Umbilical cord (tissue), 2 donors: ENCODE measurements around the gene TRAF3. TPM values are rescaled to one million over a fixed set of nuclear protein-coding genes. Genes with fewer than 3 reads are reported as not detected.
"Not testable (repeated sequence)": the region's sequence is repeated elsewhere in the genome, so short reads cannot be mapped to it uniquely, and the experiment has no call there.

Source experiments
- DNase-seq: peaks from one replicate; pipeline ENCODE4 v3.0.0-alpha.2; 2015; ENCODE audit warnings: low spot score
- total RNA-seq: library from RNA; depleted of rRNA; stranded (reverse); fragments of >200 nt; gene quantifications from one replicate; pipeline ENCODE4 v1.2.3, GENCODE V29; 2014; ENCODE audit warnings: low replicate concordance; ENCODE audit not compliant: insufficient read depth

The TRAF3 gene
- total RNA-seq, 1 donor from 2014 or later: 15.6 TPM

- no peak for DNase-seq
Observed at GRCh38 chr14:102827716-102828115, 50.5 kb downstream of the TRAF3 start.

- no peak for DNase-seq
Observed at GRCh38 chr14:102828151-102828550, 50.9 kb downstream of the TRAF3 start.

DNA sequence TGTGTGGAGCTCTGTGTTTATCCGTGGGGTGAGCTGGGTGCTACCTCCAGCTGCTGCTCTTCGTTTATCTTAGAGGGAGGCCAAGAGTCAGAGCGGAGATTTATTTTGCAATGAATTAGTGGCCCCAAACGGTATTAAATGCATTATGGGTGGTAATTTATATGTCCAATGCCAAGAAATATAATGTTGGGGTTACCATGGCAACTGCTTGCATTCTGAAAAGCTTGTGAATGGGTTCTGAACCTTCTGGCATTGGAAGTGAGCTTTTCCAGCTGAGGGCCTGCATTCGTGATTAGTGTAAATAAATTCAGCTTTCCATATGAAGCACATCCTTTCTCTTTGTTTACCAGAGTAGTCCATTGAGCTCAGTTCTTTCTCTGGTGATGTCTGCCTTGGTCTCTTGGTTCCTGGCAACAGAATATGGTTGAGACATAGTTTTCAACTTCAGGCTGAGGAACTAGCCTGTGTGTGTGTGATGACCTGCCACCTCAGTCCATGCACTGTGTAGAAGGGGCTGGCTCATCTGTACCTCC is 51.8 kb downstream of the TRAF3 start:
- peak; percentile 26 for DNase-seq

- DNase-seq: no peak
Observed at GRCh38 chr14:102830474-102831045, 53.3 kb downstream of the TRAF3 start.

GRCh38 chr14:102831163-102831804 is 54.0 kb downstream of the TRAF3 start:
- no peak for DNase-seq

DNA sequence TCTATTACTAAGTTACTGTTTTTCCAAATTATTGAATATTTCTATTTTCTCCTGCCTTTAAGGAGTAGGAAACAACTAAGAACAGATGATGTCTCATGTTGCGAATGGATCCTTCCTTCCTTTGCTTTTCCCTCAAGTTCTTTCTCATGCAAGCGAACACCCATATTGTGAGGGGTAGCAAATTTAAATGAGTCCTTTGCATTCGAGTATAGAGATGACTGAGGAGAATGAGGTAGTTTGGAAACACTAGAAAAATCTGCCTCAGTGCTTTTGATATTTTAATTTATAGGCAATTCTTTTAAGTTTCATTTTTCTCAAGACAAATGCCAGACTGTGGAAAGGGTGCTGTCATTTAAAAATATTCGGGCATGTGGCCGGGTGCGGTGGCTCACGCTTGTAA is 56.1 kb downstream of the TRAF3 start:
- DNase-seq: no peak

GRCh38 chr14:102833991-102834390 is 56.7 kb downstream of the TRAF3 start:
- DNase-seq: no peak

DNA sequence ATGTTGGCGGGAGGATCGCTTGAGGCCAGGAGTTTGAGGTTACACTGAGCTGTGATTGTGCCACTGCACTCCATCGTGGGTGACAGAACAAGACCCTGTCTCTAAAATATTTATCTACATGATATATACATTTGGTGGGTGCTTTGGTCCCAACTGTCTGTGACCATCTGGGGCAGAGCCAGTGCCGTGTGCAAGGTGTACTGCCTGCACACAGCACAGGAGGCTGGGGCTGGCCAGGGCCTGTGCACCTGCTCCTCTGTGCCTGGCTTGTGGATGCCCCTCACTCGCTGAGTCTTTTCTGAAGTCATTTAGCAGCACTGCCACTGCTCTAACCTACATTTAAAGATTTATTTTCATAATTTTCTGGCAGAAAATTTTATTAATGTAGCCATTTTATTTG is 58.7 kb downstream of the TRAF3 start:
- no peak for DNase-seq

DNA sequence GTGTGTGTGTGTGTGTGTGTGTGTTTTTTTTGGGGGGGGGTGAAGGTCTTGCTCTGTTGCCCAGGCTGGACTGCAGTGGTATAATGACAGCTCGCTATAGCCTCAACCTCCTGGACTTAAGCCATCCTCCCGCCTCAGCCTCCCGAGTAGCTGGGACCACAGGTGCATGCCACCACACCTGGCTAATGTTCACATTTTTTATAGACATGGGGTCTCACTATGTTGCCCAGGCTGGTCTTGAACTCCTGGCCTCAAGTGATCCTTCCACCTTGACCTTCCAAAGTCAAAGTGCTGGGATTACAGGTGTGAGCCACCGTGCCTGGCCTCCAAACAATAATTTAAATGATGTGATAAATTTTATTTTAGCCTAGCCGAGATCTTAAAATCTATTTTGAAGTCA is 59.9 kb downstream of the TRAF3 start:
- not testable (repeated sequence) for DNase-seq

DNA sequence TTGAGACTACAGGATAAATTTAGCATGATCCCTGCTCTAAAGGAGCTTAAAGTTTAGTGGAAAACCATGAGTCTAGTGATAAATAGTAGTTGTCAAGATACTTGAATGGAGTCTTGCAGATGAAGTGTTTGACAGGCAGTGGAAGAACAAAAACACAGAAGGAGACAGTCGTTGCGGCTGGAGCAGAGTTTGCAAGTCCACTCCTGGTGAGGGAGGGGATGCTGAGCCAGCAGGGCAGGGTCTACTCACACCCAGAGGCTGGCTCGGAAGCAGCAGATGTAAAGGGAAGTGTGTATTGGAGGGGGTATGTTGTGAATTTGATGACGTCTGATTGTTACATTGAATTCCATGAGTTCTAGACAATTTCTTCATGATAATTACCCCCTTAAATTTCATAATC is 61.3 kb downstream of the TRAF3 start:
- no peak for DNase-seq

DNA sequence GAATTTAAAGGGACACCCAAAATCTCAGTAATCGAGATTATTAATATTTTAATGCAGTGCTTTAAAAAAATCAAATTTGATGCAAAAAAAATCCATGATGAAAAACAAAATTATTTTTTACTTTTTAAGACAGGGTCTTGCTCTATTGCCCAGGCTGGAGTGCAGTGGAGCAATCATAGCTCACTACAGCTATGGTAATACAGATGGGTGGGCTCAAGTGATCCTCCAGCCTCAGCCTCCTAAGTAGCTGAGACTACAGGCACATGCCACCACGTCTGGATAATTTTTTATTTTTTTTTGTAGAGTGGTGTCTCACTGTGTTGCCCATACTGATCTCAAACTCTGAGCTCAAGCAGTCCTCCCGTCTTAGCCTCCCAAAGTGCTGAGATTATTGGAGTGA is 62.9 kb downstream of the TRAF3 start:
- DNase-seq: no peak

DNA sequence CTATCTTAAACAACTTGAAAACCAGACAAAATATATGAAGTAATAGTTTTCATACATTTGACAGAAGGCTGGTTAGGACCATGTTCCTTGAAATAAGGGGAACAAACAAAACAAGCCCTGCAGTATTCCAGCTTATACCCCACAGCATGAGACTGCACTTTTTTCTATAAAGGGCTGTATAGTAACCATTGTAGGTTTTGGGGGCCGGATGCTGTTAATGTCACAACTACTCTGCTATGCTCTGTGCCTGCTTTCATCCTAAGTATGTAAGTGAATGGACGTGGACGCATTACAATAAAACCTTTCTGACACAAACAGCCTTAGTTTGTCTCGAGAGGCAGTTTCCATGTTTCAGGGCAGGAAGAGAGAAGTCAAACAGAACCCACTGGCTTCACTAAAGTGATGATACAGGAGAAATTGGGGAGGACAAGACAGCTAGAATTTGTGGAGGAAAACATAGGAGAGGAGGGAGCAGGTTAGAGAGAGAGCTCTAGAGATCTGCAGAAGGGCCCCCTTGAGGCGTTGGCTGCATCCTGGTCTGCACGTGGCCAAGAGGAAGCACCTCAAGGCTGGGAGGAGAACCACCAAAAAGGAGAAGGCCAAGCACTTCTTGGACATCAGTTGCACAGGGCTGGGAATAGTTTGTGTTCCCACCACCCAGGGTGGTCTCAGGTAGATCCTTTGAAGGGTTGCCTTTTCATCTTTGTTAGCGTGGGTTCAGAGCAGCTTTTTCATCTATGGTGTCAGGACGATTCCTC is 63.7 kb downstream of the TRAF3 start:
- no peak for DNase-seq

DNA sequence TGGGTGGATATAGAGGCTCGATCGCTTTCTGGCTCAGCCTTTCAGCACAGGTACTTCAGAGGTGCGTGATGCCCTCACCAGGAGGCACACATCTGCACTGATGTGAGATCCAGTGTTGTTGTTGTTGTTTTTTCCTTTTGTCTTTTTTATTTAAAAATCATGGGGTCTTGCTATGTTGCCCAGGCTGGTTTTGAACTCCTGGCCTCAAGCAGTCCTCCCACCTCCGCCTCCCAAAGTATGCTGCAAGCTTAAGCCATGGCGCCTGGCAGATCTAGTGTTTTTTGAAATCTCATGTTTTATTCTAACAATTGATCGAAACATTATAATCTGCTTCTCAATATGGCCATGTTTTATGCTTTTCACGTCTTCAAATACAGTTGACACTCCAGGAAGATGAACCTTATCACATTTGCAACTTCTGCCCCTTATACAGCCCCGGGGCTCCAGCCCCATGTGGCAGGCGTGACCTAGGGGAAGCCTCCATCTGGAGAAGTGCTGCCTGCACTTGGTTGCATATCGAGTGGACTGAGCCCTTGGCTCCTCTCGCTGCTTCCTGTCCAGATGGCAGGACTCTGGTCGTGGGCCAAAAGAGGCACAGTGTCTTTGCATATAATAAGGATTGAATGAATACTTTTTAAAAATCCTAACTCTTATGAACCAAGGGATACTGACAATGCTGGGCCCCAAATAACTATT is 71.7 kb downstream of the TRAF3 start:
- peak; percentile 63 for DNase-seq

DNA sequence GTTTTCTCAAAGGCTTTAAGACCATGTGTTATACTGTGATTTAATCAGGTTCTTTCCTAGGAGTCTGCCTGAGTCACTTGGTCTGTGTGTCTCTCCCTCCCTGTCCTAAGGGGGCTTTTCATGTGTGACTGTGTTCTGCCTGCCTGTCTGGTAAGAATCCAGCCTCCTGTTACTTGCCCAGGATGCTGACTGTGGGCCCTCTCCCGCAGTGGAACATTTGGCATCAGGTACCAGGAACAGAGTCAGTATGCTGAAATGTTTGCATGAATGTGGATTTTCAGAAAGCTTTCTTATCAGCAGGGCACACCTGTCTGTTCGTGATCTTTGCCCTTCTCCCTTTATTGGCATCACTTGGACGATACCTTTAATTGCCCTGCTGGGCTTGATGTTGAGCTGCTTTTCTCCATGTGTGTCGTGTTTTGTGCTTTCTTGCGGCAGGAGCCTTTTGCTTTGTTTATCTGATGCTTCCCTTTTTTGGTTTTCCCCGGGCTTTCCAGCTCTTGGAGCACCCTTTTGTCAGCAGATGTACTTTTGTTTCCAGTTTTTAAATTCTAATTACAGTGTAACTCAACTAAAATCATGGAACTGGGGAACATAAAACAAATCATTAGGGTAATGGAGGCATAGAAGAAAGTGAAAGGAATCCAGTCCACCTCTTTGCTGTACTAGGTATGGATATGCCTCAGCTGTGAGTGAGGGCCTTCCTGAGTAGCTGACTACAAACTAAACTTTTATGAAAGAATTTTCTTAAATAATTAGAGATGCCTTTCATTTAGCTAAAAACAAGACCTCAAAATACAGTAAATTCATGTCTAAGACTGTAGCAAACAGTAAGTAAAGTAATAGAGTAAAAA is 72.5 kb downstream of the TRAF3 start:
- DNase-seq: peak; percentile 5

DNA sequence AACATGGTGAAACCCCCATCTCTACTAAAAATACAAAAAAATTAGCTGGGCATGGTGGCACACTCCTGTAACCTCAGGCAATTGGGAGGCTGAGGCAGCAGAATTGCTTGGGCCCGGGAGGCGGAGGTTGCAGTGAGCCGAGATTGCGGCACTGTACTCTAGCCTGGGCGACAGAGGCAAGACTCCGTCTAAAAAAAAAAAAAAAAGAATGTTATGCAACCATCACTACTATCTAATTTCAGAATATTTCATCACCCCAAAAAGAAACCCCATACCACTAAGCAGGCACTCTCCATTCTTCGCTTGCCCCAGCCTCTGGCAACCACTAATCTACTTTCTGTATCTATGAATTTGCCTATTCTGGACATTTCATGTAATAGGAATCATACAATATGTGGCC is 76.4 kb downstream of the TRAF3 start:
- DNase-seq: no peak

GRCh38 chr14:102854091-102854703 is 76.9 kb downstream of the TRAF3 start:
- no peak for DNase-seq

DNA sequence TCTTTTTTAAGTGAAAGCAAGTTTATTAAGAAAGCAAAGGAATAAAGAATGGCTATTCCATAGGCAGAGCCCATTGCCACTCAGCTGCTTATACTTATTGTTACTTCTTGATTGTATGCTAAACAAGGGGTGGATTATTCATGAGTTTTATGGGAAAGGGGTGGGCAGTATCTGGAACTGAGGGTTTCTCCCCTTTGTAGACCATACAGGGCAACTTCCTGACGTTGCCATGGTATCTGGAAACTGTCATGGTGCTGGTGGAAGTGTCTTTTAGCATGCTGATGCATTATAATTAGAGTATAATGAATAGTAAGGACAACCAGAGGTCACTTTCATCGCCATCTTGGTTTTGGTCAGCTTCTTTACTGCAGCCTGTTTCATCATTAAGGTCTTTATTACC is 78.9 kb downstream of the TRAF3 start:
- no peak for DNase-seq

DNA sequence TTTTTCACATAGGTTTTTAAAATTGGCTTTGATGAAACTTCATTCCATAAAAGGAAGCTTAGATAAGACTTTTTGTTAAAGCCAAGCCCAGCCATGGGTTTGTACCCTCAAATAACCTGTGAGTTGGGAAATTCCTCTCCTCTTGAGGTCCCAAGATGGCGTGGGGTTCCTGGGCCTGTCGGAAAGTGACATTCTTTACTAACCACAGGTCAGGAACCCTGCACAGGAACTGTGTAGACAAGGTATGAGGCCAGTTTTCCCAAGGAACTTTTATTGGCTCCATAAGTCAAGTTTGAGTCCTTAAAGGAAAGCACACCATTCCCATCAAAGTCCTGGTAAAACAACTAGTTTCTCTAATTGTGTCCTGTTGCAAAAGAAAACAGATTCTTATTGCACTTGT is 80.2 kb downstream of the TRAF3 start:
- no peak for DNase-seq

- DNase-seq: no peak
Observed at GRCh38 chr14:102859911-102860310, 82.7 kb downstream of the TRAF3 start.

- DNase-seq: no peak
Observed at GRCh38 chr14:102862154-102862773, 85.0 kb downstream of the TRAF3 start.
